H1 (cell line): Measurements from ENCODE around the gene MYH7. TPM values are rescaled to one million over a fixed set of nuclear protein-coding genes. Genes with fewer than 3 reads are reported as not detected.

Source experiments
- ATF3 ChIP-seq: IDR thresholded peaks from 2 replicates; pipeline ENCODE4 v1.6.1; 2011; ENCODE audit warnings: low read depth, mild to moderate bottlenecking, low read length; ENCODE audit not compliant: insufficient read depth
- CBX8 ChIP-seq: fragments of 300-800, 300-1000 bp; sonication (generic); IDR thresholded peaks from 2 replicates; pipeline ENCODE4 v1.7.1; 2016; ENCODE audit warnings: low read depth, low read length, borderline replicate concordance
- CEBPB ChIP-seq: IDR thresholded peaks from 2 replicates; pipeline ENCODE4 v1.6.1; 2012; ENCODE audit warnings: low read depth, low read length
- CHD1 ChIP-seq: IDR thresholded peaks from 2 replicates; pipeline ENCODE4 v1.6.1; 2012; ENCODE audit warnings: low read depth, low read length, improper control_type of control experiment
- CHD2 ChIP-seq: IDR thresholded peaks from 2 replicates; pipeline ENCODE4 v1.6.1; 2012; ENCODE audit warnings: low read length, improper control_type of control experiment
- EGR1 ChIP-seq: IDR thresholded peaks from 2 replicates; pipeline ENCODE4 v1.6.1; 2011; ENCODE audit warnings: low read depth, low read length, borderline replicate concordance
- EZH2 ChIP-seq: fragments of 200-600 bp; sonication (generic); IDR thresholded peaks from 2 replicates; pipeline ENCODE4 v1.7.1; 2012; ENCODE audit warnings: low read depth, mild to moderate bottlenecking, moderate library complexity, low read length, inconsistent platforms; ENCODE audit not compliant: severe bottlenecking
- GABPA ChIP-seq: IDR thresholded peaks from 2 replicates; pipeline ENCODE4 v1.6.1; 2011; ENCODE audit warnings: mild to moderate bottlenecking, low read length, moderate library complexity, borderline replicate concordance; ENCODE audit not compliant: insufficient read depth
- GTF2F1 ChIP-seq: IDR thresholded peaks from 2 replicates; pipeline ENCODE4 v1.6.1; 2012; ENCODE audit warnings: low read depth, low read length, improper control_type of control experiment, borderline replicate concordance
- KDM1A ChIP-seq: fragments of 200-600, 300-600 bp; sonication (generic); IDR thresholded peaks from 2 replicates; pipeline ENCODE4 v1.7.1; 2016; ENCODE audit warnings: mild to moderate bottlenecking, low read length, borderline replicate concordance
- KDM5A ChIP-seq: fragments of 200-600 bp; IDR thresholded peaks from 2 replicates; pipeline ENCODE4 v1.7.1; 2012; ENCODE audit warnings: mild to moderate bottlenecking, low read length, inconsistent platforms, mixed read lengths
- NANOG ChIP-seq: IDR thresholded peaks from 2 replicates; pipeline ENCODE4 v1.6.1; 2011; ENCODE audit warnings: low read length, low read depth, mild to moderate bottlenecking, inconsistent platforms; ENCODE audit not compliant: insufficient read depth, poor library complexity, severe bottlenecking
- POLR2A ChIP-seq, 2 experiments: IDR thresholded peaks; 1 replicate in 1 of 2; 2 replicates in 1 of 2; pipeline ENCODE4 v1.6.1; 2011; ENCODE audit warnings: low read depth in 2 of 2, low read length in 2 of 2, mild to moderate bottlenecking in 2 of 2; ENCODE audit errors: control extremely low read depth in 1 of 2
- POLR2AphosphoS5 ChIP-seq: IDR thresholded peaks from 2 replicates; pipeline ENCODE4 v1.6.1; 2011; ENCODE audit warnings: low read depth, low read length
- POU5F1 ChIP-seq: IDR thresholded peaks from 2 replicates; pipeline ENCODE4 v1.6.1; 2011; ENCODE audit warnings: low read depth, mild to moderate bottlenecking, low read length, moderate library complexity
- RAD21 ChIP-seq, 2 experiments: IDR thresholded peaks in 1 of 2; conservative IDR thresholded peaks in 1 of 2; 2 replicates each; pipeline ENCODE4 v1.6.1; 2011; ENCODE audit warnings: low read depth in 2 of 2, low read length in 2 of 2, improper control_type of control experiment in 1 of 2, inconsistent platforms in 1 of 2, mild to moderate bottlenecking in 1 of 2, moderate library complexity in 1 of 2
- RBBP5 ChIP-seq: IDR thresholded peaks from 2 replicates; pipeline ENCODE4 v1.7.1; 2012; ENCODE audit warnings: low read depth, mild to moderate bottlenecking, inconsistent platforms, low read length, moderate library complexity, borderline replicate concordance
- RNF2 ChIP-seq: fragments of 200-900, 300-1000 bp; sonication (generic); IDR thresholded peaks from 2 replicates; pipeline ENCODE4 v1.7.1; 2016; ENCODE audit warnings: borderline replicate concordance, low read depth, mild to moderate bottlenecking, antibody characterized with exemption, low read length; ENCODE audit not compliant: poor library complexity, severe bottlenecking; ENCODE audit errors: missing control alignments
- SIN3A ChIP-seq, 2 experiments: IDR thresholded peaks in 1 of 2; conservative IDR thresholded peaks in 1 of 2; 2 replicates each; pipeline ENCODE4 v1.6.1; 2011 to 2012; ENCODE audit warnings: low read length in 2 of 2, improper control_type of control experiment in 1 of 2, low read depth in 1 of 2, mild to moderate bottlenecking in 1 of 2
- SP1 ChIP-seq: IDR thresholded peaks from 2 replicates; pipeline ENCODE4 v1.6.1; 2011; ENCODE audit warnings: low read depth, low read length
- SP2 ChIP-seq: IDR thresholded peaks from 2 replicates; pipeline ENCODE4 v1.6.1; 2012; ENCODE audit warnings: mild to moderate bottlenecking, low read length, inconsistent platforms
- TAF7 ChIP-seq: optimal IDR thresholded peaks from 2 replicates; pipeline ENCODE3; 2011; ENCODE audit warnings: low read depth, mild to moderate bottlenecking, inconsistent platforms, low read length, moderate library complexity, borderline replicate concordance
- TBP ChIP-seq: IDR thresholded peaks from 2 replicates; pipeline ENCODE4 v1.6.1; 2011; ENCODE audit warnings: low read depth, low read length, improper control_type of control experiment
- TCF12 ChIP-seq: IDR thresholded peaks from 2 replicates; pipeline ENCODE4 v1.6.1; 2011; ENCODE audit warnings: low read depth, mild to moderate bottlenecking, low read length
- ZNF274 ChIP-seq: IDR thresholded peaks from 2 replicates; pipeline ENCODE4 v1.7.0; 2012; ENCODE audit warnings: low read length, borderline replicate concordance; ENCODE audit errors: extremely low read depth
- polyA plus RNA-seq, 7 experiments: library from polyadenylated mRNA; depleted of rRNA in 3 of 7; stranded (reverse) in 5 of 7; unstranded in 2 of 7; fragments of >200 nt in 5 of 7; fragments of 200-250 nt in 2 of 7; gene quantifications; 1 replicate in 5 of 7; 2 replicates in 1 of 7; 4 replicates in 1 of 7; pipeline versions ENCODE4 v1.2.1 to v1.2.3, GENCODE V29; 2011 to 2013; ENCODE audit warnings: missing spikeins in 2 of 7, mixed read lengths in 2 of 7
- total RNA-seq: library from RNA; stranded (reverse); fragmentation: NEBNext Ultra II Directional; extraction: Animal tissue kit (Norgen Biotek cat#: 25700); gene quantifications from 2 replicates; pipeline ENCODE4 v1.2.1, GENCODE V29; 2021

Gene MYH7
- total and polyA plus RNA-seq, 2 of the 8 experiments (the other 6 are each of a cell fraction or from before 2014, with no cell fraction given): not detected

- TF ChIP-seq RNF2: no peak
- no peak for TF ChIP-seq POLR2A (IDR thresholded peaks at IDR 0.05; ENCODE audit: control extremely low read depth in 1 of 2, low read depth in 2 of 2, low read length in 2 of 2)
- TF ChIP-seq KDM1A: no peak
- no peak for TF ChIP-seq GTF2F1
- peak; percentile 29 for TF ChIP-seq NANOG
- peak; percentile 29 for TF ChIP-seq EZH2
- no peak for TF ChIP-seq CHD2
- no peak for TF ChIP-seq KDM5A
- no peak; a peak in 1 of 4 replicates for TF ChIP-seq SIN3A (conservative IDR thresholded peaks at IDR 0.05 in 1 of 2, IDR thresholded peaks at IDR 0.05 in 1 of 2; ENCODE audit: low read depth in 1 of 2, low read length in 2 of 2)
- no peak for TF ChIP-seq TAF7
- no peak for TF ChIP-seq POU5F1
- no peak for TF ChIP-seq RAD21 (IDR thresholded peaks at IDR 0.05 in 1 of 2, conservative IDR thresholded peaks at IDR 0.05 in 1 of 2; ENCODE audit: low read depth in 2 of 2, low read length in 2 of 2)
- no peak for TF ChIP-seq TCF12
- TF ChIP-seq CBX8: no peak
- no peak; the same call in 1 of the 2 replicates for TF ChIP-seq RBBP5
- no peak for TF ChIP-seq SP1
- peak; percentile 24; the same call in 1 of the 2 replicates for TF ChIP-seq EGR1
- TF ChIP-seq GABPA: no peak
- no peak for TF ChIP-seq ATF3
- no peak for TF ChIP-seq CHD1
- TF ChIP-seq ZNF274: no peak
- no peak for TF ChIP-seq TBP
- no peak for TF ChIP-seq CEBPB
- TF ChIP-seq POLR2AphosphoS5: no peak
- no peak for TF ChIP-seq SP2
- TF ChIP-seq, all 59 proteins: peak for 4
Measured at GRCh38 chr14:23366426-23366921, 69.0 kb downstream of the MYH7 start (continued).
